HG02759 (cell line): ENCODE results near the gene SIGLEC14.
A peak's percentile ranks its signal among the peaks of the same experiment; 100 is the strongest.

Experiments used
- ATAC-seq: cut with Tn5 transposase; IDR thresholded peaks from one replicate; pipeline ENCODE4 v1.9.1; 2021; ENCODE audit warnings: mild to moderate bottlenecking, moderate library complexity; ENCODE audit not compliant: unreplicated experiment

SIGLEC14 gene

DNA sequence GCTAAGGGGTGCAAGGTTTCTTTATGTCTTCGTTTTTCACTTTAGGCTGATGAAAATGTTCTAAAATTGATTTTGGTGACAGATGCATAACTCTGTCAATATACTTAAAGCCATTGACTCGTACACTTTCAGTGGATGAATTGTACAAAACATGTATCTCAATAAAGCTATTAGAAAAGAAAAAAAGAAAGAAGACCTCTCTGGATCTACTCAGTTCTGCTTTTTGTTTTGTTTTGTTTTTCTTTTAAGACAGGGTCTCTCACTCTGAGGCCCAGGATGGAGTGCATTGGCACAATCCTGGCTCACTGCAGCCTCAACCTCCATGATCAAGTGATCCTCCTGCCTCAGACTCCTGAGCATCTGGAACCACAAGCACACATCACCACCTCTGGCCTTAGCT, 19.9 kb downstream of the SIGLEC14 start:
- ATAC-seq, result no peak

DNA sequence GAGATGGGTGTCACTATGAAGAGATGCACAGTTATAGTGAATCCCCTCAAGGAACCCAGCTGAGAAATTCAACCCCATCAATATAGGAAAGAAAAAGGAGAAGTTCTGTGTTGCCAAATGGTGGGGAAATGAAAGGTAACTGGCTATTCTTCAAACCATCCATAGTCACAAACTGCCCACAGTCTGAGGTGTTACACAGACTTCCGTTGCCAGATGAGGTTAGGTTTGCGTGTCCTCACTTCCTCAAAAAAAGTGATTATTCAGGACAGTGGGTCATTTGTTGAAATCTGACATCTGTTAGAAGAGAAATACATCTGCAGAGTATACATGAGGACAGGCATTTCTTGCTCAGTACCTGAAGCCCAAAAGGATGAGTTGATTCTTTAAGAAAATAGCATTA, 25.4 kb downstream of the SIGLEC14 start:
- peak; percentile 62 for ATAC-seq

DNA sequence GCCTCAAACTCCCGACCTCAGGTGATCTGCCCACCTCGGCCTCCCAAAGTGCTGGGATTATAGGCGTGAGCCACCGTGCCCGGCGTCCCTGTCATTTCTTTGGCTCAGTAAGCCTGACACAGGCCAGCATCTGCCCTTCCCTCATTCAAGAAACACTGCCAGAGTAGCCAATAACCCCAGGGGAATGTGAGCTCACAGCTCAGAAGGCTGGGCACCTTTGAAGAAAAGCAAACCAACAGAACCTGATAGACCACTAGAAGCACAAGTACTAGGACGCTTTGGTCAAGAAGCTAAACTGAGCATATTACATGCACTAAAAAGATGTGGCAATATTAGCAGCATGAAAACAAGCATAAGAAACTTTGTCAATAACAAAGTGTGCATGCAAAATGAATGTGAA, 30.6 kb downstream of the SIGLEC14 start:
- no peak for ATAC-seq

DNA sequence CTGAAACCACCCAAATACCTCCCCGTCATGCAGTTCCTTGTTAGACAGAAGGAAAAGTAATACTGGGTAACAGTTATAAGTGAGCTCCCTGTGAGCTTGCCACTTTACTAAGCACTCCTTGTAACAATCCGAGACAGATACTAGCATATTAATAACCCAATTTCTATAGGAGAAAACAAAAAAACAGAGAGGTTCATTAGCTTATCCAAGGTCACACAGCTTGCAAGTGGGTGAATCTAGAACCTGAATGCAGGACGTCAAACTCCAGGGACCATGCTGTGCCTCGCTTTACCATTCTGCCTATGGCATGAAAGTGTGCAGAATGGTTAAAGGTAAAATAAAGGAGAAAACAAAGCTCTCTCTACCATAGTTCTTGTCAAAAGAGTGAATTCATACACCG, 31.8 kb downstream of the SIGLEC14 start:
- ATAC-seq, result no peak

DNA sequence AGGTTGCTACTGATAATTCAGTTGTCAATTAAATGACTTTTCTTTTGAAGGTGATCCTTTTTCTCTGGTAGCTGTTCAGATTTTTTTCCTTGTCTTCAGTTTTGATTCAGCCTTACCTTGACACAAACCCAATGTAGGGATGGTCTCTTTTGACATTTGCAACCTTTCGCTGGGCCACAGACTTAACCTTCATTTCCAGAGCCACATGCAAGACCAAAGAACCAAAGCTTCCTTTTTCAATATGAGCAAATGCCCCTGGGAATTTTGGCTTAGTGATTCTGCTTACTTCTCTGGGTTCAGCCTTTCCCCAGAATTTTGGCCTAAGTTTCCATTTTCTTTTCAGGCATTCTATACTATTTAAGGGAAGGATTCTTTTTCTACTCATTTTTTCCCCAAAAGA, 36.0 kb downstream of the SIGLEC14 start:
- no peak for ATAC-seq

DNA sequence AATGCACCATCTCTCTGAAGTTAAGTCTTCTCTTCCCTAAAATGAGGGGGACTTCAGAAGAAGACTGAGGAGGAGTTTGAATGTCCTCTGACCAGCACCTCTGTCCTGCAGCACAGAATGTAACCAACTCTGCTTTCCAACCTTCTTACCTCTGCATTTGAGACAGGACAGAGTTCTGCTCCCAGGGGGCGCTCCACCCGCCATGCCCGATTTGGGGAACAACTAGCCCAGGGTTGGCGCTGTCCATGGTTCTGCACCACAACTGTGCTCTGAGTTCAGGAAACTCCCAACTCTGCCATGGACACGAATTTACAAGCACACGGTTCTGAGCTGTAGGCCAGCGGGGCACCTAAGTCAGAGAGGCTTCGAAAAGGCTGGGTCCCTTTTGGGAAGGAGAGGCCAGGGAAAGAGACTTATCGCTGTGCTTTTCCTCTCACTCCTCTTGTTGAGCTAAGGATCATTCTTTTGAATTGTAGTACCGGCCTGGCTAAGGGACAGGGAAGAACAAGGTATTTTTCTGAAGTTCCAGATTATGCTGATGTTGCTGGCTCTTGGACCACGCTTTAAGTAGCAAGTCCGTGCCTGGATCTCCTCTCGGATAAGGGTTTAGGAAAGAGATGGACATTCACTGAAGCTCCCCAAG, 38.6 kb downstream of the SIGLEC14 start:
- ATAC-seq, result no peak

DNA sequence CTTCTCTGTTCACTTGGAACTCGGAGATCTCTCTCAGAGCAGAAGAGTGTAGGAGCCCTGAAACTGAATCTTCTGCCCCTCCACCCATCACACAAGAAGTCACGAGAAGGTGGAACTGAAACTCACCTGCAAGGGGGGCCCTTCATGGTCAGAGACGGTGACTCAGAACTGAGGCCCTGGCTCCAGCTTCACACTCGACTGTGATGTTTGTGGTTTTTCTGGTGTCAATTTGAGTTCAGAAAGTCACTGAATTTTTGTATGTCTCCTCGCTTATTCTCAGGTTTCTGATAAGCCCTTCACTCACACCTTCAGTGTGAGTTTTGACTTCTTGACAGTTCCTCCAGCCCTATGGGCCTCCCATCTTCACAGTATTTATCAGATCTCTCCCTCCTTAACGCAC, 39.5 kb downstream of the SIGLEC14 start:
- ATAC-seq, result peak; percentile 94

DNA sequence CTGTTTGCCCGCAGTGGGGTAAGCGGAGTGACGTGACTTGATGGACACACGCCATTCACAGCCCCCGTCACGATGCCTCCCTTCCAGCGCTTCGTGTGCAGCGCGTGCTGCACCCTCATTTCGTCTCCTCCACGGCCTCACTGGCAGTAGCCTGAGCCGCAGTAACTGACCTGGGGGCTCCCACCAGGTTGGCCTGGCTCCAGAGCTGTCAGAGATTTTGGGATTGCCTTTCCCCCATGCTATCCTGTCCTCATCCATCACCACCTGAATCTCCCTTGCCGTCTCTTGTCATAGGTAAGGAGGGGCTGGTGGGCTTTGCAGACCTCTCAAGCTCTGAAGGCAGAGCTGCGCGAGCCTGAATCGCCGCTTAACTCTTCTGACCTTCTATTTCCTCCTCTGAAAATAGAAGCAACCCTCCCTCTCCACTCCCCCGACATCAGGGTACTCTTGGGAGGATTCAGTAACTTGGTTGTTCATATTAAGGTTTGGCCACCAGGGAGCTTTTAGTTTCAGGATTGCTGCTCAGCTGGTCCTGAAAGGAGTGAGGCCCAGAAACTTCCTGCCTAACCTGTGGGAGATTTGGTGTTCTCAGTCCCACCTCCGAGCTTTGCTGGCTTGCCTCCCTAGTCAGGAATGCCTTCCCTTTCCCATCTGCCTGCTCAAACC, 44.3 kb downstream of the SIGLEC14 start:
- ATAC-seq, result no peak

DNA sequence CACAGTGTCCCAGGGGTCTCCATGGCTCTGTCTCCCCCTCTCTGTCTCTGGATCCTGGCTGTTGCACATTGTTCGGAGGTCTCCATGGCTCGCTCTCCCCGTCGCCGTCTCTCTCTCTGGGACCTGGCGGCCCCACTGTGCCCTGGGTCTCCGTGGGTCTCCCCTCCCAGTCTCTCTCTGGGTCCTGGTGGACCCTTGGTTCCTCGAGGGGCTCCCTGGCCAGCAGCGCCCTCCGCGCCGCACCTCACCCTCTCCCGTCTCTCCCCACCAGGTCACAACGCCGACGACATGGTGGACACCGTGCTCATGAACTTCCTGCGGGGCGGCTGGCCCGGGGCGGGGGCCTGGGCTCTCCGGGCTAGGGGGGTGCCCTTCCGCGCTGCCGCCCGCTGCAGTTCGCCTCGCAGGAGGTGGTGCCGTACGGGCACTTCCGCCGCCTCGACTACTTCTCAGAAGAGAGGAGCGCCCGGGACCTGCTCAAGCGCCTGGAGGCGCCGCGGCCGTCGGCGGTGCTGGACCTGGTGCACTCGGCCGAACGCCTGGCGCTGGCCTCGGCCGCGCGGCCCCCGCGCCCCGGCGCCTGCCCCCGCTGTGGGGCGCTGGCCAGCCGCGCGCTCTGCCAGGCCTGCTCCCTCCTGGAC, 45.6 kb downstream of the SIGLEC14 start:
- no peak for ATAC-seq

DNA sequence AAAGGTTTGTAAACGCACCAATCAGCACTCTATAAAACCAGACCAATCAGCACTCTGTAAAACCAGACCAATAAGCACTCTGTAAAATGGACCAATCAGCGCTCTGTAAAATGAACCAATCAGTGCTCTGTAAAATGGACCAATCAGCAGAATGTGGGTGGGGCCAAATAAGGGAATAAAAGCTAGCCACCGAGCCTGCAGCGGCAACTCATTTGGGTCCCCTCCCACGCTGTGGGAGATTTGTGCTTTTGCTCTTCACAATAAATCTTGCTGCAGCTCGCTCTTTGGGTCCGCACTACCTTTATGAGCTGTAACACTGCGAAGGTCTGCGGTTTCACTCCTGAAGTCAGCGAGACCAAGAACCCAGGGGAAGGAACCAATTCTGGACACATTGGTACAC, 47.5 kb downstream of the SIGLEC14 start:
- no peak for ATAC-seq

DNA sequence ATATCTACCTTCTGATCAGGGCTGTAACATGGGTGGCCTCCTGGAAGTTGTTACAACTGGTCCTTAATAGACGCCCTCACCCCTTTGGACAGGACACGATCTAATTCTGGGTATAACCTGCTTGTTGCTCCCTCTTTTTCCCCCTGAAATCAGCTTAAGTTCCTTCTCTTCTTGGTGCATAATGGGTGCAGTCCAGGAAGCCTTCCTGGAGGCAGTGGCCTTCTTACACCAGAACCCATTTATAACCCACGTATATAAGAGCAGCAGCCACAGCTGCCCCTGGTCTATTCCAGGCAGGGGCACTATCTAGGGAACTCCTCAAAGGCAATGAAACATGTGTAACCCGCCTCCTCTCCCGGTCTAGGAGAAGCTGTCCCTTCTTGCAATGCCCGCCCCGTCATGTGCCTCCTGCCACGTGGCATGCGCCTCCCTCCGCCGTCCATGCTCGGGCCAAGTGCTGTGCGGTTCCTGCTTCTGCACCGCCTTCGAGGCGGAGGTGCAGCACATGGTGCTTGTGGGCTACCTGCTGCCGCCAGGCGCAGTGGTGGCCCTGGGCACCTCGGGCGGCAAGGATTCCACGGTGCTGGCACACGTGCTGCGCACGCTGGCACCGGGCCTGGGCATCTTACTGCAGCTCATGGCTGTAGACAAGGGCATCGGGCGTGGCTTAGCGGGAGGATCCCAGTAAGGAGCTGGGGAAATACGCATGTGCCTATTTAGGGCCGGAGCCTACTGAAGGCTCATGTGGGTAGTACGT, 48.3 kb downstream of the SIGLEC14 start:
- no peak for ATAC-seq

DNA sequence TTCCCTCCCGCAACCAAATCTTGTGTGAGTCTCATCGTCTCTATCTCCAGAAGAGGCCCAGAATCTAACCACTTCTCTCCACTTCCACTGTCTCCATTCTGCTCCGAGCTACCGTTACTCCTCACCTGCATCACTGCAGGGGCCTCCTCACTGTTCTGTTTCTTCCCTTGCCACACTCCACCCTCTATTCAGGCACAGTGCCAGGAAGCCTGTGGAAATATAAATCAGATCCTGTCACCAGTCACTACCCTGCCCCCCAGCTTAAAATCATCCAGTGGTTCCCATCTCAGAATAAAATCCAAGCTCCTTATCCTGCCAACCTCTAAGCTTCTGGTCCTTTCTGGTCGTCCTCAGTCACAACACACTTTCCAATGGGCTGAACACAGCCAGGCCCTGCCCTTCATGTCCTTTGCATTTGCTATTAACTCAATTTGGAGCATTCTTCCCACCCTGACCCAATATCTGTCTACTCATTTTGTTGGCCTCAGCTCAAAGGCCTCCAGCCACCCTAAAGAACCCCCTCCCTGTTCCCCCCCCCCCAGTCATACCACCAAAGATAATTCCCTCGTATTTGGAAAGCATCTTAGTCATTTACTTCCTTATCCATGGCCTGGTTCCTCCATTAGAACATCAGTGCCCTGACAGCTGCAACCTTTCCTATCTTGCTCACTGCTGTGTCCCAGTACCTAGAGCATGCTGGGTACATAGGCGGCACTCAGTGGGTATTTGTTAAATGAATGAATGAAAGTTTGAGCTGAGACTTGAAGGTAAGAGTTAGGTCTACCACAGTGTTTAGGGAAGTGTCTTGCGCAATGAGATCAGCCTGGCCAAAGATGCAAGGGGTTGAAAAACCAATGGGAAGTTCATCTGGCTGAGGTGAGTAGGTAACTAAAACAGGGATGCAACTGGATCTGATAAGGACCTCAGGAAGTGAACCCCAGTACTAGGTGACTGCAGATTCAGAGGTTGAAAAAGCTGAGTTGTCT, 51.1 kb downstream of the SIGLEC14 start:
- ATAC-seq, result no peak

DNA sequence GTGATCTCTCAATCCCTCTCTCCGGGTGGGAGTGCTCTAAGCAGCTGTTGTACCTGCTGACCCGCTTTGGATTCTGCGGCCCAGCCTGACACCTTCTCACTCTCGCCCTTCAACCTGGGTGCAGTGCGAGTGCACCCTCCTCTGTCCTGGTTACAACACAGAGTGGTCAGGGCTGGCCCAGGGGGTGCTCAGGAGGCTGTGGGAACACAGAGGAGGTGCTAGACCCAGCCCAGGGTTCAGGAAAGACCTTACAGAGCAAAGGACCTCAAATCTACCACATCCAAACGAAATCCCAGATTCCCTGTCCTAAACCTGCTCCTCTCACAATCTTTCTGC, 51.9 kb downstream of the SIGLEC14 start:
- ATAC-seq, result no peak

DNA sequence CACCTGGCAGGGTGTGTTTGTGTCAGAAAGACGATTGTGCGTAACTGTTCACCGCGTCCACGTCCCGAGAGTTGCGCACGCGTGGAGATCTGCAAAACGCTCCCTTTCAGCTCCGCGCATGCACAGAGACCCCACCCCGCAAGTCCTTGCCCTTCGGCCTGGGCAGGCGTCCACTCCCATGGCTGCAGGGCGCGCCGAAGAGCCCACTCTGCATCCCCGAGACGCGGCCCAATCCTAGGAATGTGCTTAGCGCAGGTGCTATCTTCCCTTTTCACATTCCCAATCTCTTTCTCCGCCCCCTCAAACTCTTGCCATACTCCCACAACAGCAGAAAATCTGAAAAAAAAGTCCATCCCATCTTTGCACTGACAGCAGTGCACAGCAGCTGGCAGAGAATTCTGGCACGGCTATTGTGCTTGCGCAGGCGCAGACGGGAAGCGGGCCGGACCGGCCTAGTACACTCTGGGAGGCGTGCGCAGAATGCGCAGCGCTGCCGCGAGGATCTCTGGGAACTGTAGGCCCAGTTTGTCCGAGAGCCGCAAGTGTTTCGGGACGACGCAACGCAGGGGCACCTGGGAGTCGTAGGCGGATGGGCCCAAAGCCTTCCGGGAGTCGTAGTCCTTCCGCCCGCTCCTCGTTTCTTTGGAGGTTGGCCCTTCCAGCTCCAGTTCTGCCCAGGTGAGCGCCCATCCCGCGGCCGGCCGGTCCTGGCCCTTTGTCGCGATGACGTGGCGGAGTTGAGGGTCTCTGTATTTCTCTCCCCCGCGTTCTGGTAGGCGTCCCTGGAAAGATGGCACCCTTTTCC, 52.5 kb downstream of the SIGLEC14 start:
- ATAC-seq, result peak; percentile 99

DNA sequence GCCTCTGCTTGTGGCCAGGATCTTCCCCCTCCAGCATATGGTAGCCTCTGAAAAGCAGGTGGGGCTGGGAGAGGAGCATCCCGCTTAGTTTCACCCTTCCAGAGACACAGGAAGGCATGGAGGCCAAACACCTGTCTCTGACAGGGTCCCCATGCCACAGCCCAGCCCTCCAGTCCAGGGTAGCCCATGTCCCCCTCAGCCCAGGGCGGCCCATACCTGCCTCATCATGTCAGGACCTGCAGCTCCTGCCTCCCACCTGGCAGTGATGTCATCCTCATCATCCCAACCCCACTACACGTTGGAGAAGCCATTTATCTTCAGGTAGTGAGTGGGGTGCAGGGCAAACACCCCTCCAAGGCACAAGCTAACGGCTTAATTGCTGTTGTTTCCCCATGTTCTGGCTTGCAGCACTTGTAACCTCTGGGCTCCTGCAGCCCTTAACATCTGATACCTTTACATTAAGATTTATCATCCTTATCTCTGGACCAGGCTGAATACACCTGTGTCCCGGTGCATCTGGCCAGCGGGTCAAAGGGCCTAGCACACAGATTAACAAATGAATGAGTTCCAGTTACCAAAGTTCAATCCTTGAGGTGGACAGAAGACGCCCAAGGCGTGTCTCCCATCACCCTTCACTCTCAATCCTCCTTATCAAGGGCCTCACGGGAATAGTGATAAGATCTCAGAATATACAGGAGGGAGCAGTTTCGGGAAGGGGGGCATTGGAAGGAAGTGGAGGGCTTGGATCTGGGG, 53.3 kb downstream of the SIGLEC14 start:
- ATAC-seq, result no peak
